NCI-H1417 (cell line): Measurements from ENCODE around the gene WTAP.
"Not testable (repeated sequence)": the region's sequence is repeated elsewhere in the genome, so short reads cannot be mapped to it uniquely, and the experiment has no call there.

ENCODE experiments used
- DNase-seq, 3 experiments: peaks; one replicate each; lab custom pipeline; 2025; lab: John Stamatoyannopoulos, UW

WTAP gene

GRCh38 chr6:159762681-159763293 lies 35.5 kb downstream of the WTAP start:
- peak in 2 of 3 experiments; percentile 58 to 61 for DNase-seq

- no peak for DNase-seq
Measured at GRCh38 chr6:159766906-159767305, 39.6 kb downstream of the WTAP start.

GRCh38 chr6:159769470-159769869 lies 42.2 kb downstream of the WTAP start:
- DNase-seq, result no peak

GRCh38 chr6:159772196-159772595 lies 44.9 kb downstream of the WTAP start:
- no peak for DNase-seq

GRCh38 chr6:159777240-159777904 lies 50.1 kb downstream of the WTAP start:
- DNase-seq, result peak in 1 of 3 experiments; percentile 39

- peak in 1 of 3 experiments; percentile 31 for DNase-seq
Measured at GRCh38 chr6:159778131-159778530, 50.8 kb downstream of the WTAP start.

- DNase-seq, result peak in 1 of 3 experiments; percentile 46
Measured at GRCh38 chr6:159778542-159779103, 51.3 kb downstream of the WTAP start.

- no peak for DNase-seq
Measured at GRCh38 chr6:159788276-159788675, 61.0 kb downstream of the WTAP start.

GRCh38 chr6:159788753-159789376 lies 61.6 kb downstream of the WTAP start:
- DNase-seq, result peak in 2 of 3 experiments; percentile 44 to 59

- peak; percentile 99 to 100 (median 100) for DNase-seq
Measured at GRCh38 chr6:159789377-159790148, 62.3 kb downstream of the WTAP start, which contains the start of gene TCP1. TCP1 (minus strand) TSS chr6:159789602; CDS start chr6:159789468, 134 bp downstream.

- peak; percentile 94 to 99 (median 98) for DNase-seq
Measured at GRCh38 chr6:159790149-159790955, 63.0 kb downstream of the WTAP start, which contains the start of gene MRPL18. MRPL18 (plus strand) TSS chr6:159790467; CDS start chr6:159790588, 121 bp downstream.

GRCh38 chr6:159790956-159791598 lies 63.8 kb downstream of the WTAP start:
- DNase-seq, result peak in 2 of 3 experiments; percentile 5 to 73

- DNase-seq, result not testable (repeated sequence)
Measured at GRCh38 chr6:159794976-159795375, 67.7 kb downstream of the WTAP start.

- DNase-seq, result no peak
Measured at GRCh38 chr6:159797554-159797953, 70.2 kb downstream of the WTAP start.

- no peak for DNase-seq
Measured at GRCh38 chr6:159800141-159800865, 73.0 kb downstream of the WTAP start, which contains the start of gene PNLDC1. PNLDC1 (plus strand) TSS chr6:159800276; CDS start chr6:159800308, 32 bp downstream.

GRCh38 chr6:159801935-159802334 lies 74.6 kb downstream of the WTAP start:
- DNase-seq, result no peak

GRCh38 chr6:159804504-159804903 lies 77.2 kb downstream of the WTAP start:
- no peak for DNase-seq

- no peak for DNase-seq
Measured at GRCh38 chr6:159805440-159806020, 78.2 kb downstream of the WTAP start.
